Left ventricle myocardium inferior (tissue), 1 donor: Measurements from ENCODE around the gene TRIM42. TPM values are rescaled to one million over a fixed set of nuclear protein-coding genes. Genes with fewer than 3 reads are reported as not detected.

ENCODE experiments used
- DNase-seq: peaks from one replicate; pipeline ENCODE4 v3.0.0-alpha.2; 2020
- H3K27ac ChIP-seq: fragments of 200-600 bp; replicated peaks from 2 replicates; pipeline ENCODE4 v1.8.0; 2021
- H3K27me3 ChIP-seq: fragments of 200-600 bp; 2 replicates; pipeline ENCODE4 v1.8.0; 2021; ENCODE audit warnings: low read depth
- H3K36me3 ChIP-seq: fragments of 200-600 bp; 2 replicates; pipeline ENCODE4 v1.8.0; 2021
- H3K4me1 ChIP-seq: fragments of 200-600 bp; 2 replicates; pipeline ENCODE4 v1.8.0; 2021
- H3K4me3 ChIP-seq: fragments of 200-600 bp; 2 replicates; pipeline ENCODE4 v1.8.0; 2021; ENCODE audit warnings: mild to moderate bottlenecking, moderate library complexity
- H3K9me3 ChIP-seq: fragments of 200-600 bp; replicated peaks from 2 replicates; pipeline ENCODE4 v1.8.0; 2021
- CTCF ChIP-seq: fragments of 200-600 bp; IDR thresholded peaks from 2 replicates; pipeline ENCODE4 v1.8.0; 2021; ENCODE audit warnings: antibody characterized with exemption, mild to moderate bottlenecking, borderline replicate concordance
- intact Hi-C: fragments of 100-400 bp; cut with micrococcal nuclease; formaldehyde crosslinking; loops from one replicate; pipeline ENCODE4 v1.11.0; 2022
- total RNA-seq: library from RNA; stranded (reverse); fragmentation: NEBNext Ultra II Directional; extraction: Animal tissue kit (Norgen Biotek cat#: 25700); gene quantifications from one replicate; pipeline ENCODE4 v1.2.1, GENCODE V29; 2021
- donor health status: DM: no; HTN: yes; CAD: no; lungs with severe emphysema.

The TRIM42 gene
- total RNA-seq, 1 donor from 2014 or later, result not detected

- no peak for TF ChIP-seq CTCF
- intact Hi-C loops, result no loop called here
- Histone ChIP-seq H3K4me1 (no peaks in the 10 kb centered on the region), H3K9me3 (no peaks in the 10 kb centered on the region), H3K4me3 (no peak overlapping the region), H3K27ac (no peak overlapping the region), H3K36me3 (no peaks in the 10 kb centered on the region), H3K27me3 (peaks cover 63% of the 10 kb centered on the region)
- DNase-seq, result no peak
Observed at GRCh38 chr3:140748171-140748570, 70.3 kb downstream of the TRIM42 start.

GRCh38 chr3:140748903-140749302 lies 71.0 kb downstream of the TRIM42 start:
- intact Hi-C loops, result no loop called here
- Histone ChIP-seq H3K27ac (no peak overlapping the region), H3K4me1 (no peaks in the 10 kb centered on the region), H3K36me3 (no peaks in the 10 kb centered on the region), H3K9me3 (no peaks in the 10 kb centered on the region), H3K4me3 (no peak overlapping the region), H3K27me3 (peaks cover 60% of the 10 kb centered on the region)
- TF ChIP-seq CTCF, result no peak
- no peak for DNase-seq
